Fibroblast of peridontal ligament (primary cell): Measurements from ENCODE around the gene PAX8.

Experiments used
- DNase-seq: peaks from one replicate; pipeline ENCODE4 v3.0.0-alpha.2; 2010; ENCODE audit errors: extremely low read depth

PAX8 gene

DNA sequence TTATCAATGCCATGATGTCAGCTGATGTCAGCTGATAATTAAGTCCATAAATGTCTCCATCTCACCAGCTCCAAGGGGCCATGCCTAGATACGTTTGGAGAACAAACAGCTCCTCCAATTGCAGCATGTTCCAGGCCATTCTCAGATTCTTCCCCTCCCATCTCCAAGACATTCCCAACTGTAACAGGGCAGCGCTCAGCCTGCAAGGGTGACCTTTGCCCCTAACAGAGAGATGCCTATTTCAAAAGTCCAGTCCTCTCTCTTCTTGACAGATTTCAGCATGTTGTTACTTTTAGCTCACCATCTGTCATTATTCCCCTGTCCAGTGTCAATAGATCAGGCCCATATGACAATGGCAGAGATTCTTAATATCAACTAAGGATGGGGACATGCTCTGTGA, 95.0 kb downstream of the PAX8 start:
- DNase-seq, result no peak

DNA sequence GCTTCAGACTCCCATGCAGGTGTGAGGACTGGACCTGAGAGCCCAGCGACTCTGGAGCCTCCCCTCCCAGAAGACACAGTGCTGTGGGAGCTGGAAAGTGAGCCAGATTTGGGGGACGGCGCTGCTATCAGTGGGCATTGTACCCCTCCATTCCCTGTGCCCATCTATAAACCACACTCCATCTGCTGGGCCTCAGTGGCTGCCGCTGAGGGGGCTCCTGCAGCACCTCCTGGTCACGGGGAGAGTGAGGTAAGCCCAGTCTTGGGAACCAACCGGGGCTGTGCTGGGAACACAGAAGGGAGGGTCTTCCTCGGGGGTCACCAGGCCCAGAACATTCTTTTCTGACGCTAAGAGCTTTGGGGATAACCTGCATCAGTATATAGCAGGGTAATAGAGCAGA, 95.5 kb downstream of the PAX8 start:
- DNase-seq, result no peak

DNA sequence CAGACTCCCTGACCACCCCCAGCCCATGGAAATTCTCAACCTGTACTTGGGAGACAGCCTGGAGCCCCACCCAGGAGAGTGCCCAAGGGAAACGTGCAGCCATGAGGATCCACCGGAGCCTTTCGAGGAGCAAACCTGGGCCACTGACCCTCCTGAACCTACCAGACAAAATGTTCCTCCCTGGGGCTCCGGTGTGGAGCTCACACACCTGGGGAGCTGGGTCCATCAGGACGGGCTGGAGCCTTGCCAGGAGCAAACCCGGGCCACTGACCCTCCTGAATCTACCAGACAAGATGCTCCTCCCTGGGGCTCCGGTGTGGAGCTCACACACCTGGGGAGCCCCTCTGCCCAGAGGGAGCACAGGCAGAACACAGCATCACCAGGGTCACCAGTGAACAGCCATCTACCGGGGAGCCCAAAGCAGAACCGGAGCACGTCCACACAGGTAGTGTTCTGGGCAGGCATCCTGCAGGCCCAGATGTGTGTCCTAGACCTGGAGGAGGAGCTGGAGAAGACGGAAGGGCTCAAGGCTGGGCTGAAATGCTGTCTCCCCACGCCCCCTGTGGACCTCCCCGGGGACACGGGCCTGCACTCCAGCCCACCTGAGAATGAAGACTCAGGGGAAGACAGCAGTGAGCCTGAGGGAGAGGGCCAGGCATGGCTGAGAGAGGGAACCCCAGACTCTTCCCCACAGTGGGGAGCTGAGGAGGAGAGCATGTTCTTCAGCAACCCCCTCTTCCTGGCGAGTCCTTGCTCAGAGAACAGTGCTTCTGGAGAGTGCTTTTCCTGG, 96.1 kb downstream of the PAX8 start:
- no peak for DNase-seq

DNA sequence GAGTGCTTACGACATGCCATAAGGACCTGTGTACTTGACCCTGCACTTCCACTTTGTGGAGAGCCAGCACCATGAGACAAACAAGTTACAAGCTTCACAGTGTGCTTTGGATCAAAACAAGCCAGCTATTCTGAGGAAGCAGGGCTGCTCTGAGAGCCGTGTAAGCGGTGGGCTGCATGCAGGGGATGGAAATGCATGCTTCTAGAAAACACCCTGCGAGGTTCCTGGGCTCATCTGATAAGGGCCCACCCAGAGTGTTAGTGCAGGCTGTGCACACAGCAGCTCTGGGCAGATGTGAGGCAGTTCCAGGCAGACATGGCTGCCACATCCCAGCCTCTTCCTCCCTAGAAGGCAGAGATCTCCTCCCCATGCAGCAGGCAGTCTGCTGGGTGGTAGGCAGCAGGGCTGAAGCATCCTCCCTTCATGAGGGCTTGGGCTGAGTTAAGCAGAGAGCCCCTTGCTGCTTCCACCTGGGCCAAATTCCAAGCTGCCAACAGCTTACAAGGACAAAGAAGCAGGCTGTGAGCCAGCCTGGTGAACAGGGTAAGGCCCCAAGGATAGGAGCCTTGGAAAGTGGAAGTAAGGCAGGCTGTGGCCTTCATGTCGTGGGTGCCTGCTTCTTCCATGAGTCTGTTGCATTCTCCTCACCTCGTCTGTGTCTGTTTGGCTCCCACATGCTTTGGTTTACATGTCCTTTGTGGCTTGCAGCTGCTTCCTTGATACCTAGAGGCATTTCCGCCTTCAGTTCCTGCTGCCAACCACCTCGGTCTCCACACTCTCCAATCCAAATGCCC, 97.3 kb downstream of the PAX8 start:
- DNase-seq, result no peak

DNA sequence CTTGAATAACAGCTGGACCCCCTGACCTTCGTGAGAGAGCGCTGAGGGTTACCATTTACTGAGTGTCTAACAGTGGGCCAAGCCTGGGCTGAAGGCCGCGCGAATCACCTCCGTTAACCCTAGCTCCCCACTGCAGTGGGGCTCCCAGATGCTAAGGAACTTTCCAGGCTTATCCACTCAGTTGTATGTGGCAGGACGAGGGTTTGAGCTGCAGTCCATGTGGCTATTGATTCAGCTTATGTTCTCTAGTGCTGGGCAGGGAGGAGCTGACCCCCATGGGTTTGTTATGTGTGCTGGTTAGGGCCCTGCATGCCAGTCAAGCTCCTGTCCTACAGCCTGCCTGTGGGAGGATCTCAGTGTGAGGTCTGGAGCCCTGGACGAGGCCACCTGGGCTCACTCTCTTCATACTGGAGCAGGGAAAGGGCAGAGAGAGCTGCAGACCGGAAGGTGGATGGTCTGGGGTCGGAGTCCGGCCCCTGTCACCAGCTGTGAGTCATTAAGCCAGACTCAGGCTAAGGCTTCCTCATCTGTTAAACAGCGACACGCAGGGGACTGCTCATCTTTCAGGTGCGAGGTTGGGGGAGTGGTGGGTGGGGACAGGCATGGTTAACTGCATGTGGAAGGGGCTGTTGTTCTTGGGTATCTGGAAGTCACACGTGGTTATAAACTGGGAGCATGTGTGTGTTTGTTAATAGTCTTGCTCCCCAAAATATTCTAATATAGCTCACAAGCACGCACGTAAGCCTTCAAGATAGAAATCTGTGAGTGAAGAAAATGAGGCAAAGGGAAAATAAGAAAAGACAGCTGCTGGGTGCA, 98.4 kb downstream of the PAX8 start:
- DNase-seq, result no peak

DNA sequence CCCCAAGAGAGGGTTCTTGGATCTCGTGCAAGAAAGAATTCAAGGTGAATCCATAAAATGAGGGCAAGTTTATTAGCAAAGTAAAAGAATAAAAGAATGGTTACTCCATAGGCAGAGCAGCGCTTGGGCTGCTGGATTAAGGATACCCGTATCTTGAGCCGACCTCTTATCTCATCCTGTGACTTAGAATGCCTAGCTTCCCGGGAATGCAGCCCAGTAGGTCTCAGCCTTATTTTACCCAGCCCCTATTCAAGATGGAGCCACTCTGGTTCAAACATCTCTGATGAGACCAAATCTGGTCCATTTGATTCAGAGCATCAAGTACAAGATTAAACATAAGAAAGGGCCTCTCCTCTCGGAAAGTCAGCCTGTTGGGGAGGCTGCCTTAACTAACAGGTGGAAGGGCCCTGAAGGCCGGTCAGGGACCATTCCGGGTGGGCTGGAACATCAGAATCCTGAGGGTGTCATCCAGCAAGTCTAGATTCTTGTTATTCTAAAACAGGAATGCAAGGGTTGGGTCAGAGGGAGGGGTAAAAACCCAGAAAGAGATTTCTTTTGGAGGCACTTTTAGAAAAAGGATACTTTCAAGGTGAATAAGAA, 99.2 kb downstream of the PAX8 start:
- no peak for DNase-seq

DNA sequence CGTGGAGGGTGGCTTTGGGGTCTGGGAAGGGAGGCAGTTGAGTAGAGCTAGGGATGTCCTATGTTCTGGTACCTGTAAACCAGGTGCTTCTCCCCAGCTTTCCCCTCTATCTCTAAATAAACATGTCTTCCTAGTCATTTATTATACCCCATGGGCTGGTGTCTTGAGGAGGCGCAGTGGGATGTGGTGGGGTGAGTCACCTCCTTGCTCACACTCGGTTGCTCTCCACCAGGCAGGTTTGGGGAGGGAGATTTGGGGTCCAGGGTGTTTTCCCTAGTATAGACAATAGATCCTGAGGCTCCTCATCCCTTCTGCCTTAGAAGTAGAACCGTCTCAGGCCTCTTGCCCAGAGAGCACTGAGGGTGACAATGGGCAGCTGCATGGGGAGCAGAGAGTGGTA, 99.8 kb downstream of the PAX8 start:
- DNase-seq, result no peak

DNA sequence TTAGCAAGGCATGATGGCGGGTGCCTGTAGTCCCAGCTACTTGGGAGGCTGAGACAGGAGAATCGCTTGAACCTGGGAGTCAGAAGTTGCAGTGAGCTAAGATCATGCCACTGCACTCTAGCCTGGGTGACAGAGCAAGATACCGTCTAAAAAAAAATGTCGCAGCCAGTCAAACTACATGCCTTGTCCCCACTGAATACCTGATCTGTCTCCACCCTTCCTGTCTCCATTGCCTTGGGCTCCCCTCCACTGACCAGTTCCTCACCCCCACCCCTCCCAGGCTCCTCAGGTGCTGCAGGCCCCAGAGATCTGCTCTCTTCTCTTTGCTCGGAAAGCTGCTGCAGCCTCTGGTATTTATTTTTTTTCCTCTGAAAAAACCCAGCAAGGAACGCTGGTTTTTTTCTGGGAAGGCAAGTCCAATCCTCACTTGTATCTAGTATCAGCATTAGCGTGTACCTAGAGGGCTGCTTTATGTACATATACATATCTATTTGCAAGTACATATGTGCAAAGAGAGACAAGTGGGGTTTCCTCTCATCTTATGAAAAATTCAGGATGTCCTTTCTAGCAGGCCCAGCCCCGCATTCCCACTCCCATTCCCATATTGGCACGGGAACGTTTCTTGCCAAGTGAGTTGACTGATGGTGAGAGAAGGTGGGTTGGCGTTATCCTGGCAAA, 100.5 kb downstream of the PAX8 start:
- DNase-seq, result no peak

DNA sequence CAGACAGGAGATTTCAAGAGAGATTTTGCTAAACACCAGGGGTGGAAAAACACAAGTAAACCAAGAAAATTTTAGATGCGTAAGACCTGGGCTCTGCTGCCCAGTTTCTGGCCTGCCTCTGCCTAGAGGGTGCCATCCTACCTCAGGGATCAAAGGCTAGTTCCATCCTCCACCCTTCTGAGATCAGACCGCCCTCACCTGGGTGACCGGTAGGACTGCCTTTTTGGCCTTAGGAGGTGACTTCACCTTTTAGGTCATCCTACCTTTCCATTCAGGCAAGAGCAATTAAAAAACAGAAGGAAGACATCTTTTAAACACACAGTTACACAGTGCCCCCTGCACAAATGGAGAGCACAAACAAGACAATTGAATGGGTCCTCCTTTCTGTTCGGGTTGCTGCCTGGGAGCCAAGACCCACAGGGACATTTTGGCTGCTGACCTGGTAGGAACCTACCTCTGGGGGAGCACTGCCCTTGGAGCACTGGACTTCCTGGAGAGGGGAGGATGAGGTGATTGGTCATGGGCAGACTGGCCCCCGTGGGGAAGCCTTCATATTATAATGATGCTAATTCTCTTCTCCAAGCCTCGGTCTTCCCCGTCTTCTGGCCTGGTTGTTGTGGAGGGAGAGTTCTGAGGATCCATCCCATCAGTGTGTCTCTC, 101.9 kb downstream of the PAX8 start:
- DNase-seq, result no peak

DNA sequence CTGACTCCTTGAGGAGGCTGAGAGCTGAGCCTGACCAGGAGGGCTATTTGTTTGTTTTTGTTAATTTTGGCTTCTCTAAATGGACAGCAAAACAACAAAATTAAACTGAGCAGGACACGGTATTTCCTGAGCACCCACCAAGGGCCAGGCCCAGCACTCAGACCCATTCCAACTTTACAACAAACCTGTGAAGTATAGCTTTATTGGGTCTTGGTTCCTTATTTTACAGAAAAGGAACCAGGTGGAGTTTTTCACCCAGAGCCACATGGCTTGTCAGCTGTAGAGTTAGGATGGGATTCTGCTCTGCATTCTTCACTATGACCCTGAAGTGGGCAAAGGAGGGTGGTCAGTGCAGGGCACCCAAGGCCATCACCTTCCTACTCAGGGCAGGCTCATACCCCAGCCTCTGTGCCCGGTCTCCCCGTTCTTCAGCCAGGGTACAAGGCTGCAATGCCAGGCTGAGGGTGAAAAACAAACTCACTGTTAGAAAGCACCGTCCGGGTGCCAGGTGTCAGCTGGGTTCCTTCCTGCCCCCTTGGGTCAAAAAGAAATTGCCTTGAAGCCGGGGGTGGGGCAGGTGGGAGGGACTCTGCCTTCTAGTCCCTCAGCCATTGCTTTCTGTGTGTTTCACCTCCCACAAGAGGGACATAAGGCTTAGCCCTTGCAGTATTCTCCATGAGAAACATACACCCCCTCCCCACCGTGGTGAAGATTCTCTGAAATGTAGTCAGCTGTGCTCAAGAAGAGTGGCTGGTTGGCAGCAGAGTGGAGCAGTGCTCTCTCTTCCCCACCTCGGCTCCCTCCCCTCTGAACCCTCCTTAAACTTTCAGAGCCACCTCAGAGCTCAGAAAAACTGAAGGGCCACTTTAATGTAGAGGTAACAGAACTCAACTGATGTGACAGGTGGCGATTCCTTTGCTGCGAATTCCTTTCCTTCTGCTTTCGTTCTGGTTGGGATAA, 102.7 kb downstream of the PAX8 start:
- DNase-seq, result no peak

DNA sequence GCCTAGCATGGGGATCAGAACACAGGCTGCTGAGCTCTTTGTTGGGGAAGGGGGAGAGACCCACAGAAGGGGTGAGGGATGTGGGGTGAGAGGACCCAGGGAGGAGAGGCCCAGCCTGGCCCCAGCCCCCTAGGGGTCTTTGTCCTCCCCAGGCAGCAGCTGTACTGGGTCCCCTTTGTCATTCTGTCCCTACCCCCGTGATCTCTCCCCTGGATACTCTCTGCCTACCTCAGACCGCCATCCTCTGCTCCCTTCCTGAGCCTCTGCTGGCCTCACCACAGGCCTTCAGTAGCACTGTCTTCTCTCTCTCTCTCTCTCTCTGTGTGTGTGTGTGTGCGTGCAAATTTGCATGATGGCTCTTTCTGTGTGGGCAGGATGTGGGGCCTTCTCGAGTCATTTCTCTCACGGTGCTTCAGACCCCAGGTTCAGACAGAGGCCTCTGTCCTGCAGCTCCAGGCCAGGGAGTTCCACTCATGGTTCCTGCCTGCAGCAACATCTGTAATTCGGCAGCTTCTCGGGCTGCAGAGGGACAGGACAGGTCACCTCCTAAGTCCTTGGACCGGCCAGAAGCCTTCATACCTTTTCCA, 103.6 kb downstream of the PAX8 start:
- DNase-seq, result no peak

DNA sequence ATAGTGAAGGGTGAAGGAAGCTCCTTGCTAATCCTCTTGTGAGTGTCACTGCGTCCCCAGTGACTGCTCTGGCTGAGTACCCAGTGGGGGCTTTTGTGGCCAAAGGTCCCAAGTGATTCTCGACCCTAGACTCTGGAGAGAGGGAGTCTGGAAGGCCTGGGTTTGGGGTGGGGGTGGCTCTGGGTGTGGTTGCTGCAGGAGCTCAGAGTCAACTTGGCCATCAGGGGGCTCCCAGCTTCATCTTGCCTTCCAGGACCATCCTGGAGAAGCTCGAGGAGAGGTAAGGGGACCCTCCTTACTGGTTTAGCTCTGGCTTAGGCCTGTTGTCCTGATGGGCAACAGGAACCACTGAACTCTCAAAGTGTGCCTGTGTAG, 104.4 kb downstream of the PAX8 start:
- DNase-seq, result no peak

DNA sequence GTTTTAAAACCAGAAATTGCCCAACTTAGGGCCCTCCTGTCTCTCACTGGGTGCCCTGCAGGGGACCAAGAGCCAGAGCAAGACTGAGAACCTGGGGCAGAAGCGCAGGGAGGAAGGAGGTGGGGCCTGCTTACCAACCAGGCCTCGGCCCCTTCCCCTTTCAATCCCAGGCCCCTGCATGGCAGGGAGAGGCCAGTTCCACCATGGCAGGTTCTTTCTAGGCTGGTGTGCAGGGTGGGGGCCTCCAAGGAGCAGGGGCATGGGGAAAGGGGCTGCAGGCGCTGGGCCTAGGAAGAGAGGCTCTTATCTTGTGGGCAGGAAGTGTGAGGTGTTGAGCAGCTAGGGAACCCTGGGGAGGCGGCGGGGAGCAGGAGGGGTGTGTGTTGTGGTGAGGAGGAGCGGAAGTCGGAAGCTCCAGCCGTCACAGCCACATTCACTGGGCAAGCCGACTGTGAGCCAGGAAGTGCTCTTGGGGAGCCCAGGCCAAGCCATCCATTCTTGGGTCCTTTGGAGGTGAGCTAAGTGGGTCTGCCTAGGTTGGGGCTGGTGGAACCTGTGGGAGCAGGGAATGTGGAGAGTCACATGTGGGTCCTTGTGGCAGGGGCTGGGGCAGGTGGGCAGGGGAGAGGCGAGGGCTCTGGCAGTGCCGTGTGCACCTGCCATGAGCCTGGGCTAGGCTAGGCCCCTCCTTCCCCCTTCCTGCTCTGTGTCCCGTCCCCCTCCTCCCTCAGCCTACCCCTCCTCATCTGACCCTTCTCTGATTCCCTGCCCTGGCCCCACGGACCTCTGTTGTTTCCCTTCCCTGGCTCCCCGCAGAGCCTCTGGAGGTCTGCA, 105.0 kb downstream of the PAX8 start, which contains the start of gene PSD4:
Gene PSD4, plus strand, starts transcription at position 430 of the 834 bp plus-strand sequence. CDS start 8,486 bp downstream, outside the sequence.
- DNase-seq, result no peak

DNA sequence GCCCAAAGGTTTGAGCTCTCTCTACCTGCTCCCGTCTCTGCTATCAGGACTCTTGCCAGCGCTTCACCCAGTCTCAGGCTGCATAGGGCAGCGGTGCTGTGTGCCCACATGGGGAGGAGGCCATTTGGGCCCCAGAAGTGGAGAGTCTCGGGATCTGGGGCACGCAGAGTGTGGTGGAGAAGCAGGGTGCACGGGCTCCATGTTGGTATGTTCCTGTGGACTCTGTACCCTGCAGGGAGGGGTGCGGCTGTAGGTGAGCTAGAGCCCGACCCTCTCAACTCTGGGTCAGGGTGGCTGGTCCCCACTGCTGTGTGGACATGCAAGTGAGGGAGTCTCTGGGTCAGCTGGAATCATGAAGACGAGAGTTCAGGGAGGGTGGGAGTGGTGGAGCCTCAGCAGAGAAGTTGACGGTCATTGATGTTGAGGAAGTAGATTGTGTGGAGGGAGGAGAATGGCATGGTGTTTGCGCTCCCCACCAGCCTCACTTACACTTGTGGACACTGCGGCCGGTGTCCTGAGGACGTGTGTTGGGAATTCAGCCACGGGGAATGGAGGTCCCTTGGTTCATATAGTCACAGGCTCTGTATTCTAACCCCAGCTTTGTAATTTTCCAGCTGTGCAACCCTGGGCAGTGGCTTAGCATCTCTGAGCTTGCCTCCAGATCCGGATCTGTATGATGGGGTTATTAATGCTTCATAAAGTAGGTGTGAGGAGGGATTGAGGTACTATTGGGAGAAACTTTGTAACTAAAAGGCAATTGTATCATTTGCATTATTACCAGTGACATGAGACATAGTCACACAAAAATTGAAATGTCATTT, 105.8 kb downstream of the PAX8 start:
- DNase-seq, result no peak

DNA sequence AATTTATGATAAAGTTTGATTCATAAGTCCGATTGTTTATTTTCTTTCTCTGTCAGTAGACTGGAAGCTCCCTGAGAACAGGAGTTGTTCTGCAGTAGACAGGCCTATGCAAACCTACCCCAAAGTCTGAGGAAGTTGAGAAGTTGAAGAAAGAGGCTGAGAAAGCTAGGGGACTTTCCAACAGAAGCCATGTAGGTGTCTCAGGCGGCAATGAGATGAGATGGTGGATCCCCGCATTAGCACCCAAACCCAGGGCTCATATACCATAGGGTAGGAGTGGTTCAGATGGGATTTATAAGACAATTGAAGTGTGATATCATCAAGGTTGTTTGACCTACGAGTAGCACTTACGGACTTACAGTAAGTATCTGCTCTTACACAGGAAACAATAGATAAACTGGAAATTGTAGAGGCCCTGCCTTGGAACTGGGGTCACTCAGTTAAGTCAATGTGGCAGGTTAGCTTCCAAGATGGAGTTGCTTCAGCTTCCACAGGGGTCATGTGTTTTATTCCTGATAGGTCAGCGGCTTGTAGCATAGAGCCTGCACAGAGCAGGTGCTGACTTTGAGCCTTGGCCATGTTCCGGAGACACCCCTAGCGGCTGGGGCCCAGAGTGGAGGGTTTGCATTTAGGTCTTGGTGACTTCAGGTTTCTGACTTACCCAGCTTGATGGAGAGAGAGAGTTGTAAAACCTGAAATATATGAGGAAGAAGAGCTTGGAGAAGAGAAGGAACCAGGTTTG, 107.2 kb downstream of the PAX8 start:
- no peak for DNase-seq

DNA sequence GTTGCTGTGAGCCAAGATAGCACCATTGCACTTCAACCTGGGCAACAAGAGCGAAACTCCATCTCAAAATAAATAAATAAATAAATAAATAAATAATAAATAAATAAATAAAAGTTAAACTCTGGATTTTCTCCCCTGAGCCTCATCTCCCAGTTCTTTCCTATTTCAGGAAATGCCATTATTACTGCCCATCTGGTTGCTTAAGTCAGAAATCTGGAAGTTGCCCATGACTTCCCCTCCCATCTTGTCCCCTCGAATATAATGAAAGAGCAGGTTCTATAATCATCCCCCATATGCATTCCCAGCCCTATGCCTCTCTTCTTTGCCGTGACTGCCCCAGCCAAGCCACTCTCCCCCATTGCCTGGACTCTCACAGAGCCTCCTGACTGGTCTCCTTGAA, 109.1 kb downstream of the PAX8 start:
- DNase-seq, result no peak
